Measurements from ENCODE around the gene SH3YL1.

Gene SH3YL1

DNA sequence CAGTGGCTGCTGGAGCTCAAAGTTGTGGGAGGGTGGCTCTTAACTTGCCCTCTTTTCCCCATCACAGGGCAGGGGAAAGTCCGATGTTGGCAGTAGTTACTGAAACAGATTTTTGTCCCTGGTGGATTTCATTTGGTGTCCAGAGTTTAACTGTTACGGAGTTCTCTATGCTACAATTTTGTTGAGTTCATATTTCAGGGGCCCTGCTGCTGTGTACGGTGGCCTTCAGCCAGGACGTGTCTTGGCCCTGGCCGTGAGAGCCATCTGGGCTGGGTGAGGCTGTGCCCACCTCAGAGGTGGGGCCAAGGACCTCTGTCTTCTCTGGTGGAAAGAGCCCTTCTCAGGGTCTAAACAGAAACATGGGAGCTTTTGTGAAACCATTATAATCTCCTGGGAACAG is 67.4 kb downstream of the SH3YL1 start:
- no peak for DNase-seq
- intact Hi-C loops (cut with DNase I) = no loop called here

GRCh38 chr2:195932-196331 is 67.9 kb downstream of the SH3YL1 start:
- intact Hi-C loops (cut with DNase I) = no loop called here
- no peak for DNase-seq

DNA sequence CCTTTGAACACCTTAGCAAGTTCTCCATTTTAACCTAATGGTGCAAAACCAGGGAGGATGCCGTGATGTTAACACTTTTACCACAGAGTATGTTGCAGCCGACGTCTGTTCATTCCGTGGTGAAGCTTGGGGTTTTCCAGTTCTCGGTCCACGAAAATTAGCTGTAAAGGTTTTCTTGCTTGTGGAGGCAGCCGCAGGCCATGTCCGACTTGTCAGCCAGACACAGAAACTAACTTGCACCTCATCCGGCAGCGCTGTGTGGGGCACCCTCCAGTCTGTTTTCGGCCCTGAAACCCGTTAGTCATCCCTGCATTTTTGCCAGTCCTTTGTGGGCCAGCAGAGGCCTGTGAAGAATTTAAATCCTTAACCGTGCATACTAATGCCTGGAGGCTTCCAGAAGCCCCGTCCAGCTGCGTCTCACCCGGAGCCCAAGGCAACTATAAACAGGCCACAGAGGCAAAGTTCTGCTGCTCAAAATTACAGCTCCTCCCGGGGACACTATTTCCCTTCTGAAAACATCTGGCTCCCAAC is 70.6 kb downstream of the SH3YL1 start:
- peak in 7 of 42 donors; percentile 6 to 61 (median 20) for DNase-seq
- intact Hi-C loops (cut with DNase I) = no loop called here

- no peak for DNase-seq
- intact Hi-C loops (cut with DNase I) = no loop called here
These were observed 72.3 kb downstream of the SH3YL1 start for GRCh38 chr2:191311-192190.

- intact Hi-C loops (cut with DNase I) = no loop called here
- no peak for DNase-seq
These were observed 76.0 kb downstream of the SH3YL1 start for GRCh38 chr2:187825-188224.

DNA sequence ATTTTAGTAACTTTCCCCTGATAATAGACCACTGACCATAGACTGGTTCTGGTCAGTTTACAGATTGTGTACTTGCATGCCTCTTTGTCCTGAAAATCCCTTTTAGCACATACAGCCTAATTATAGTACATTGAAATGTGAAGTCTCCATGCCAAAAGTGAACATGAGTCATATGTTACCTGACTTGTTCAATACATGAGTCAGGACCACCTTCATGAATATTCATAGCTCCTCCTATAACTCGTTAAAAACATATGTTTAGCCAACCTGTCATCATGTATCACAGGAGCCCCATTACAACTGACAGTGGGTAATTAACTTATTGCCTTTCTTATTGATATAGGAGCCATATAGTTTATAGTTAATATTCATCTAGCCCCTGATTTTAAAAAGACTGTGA is 78.6 kb downstream of the SH3YL1 start:
- intact Hi-C loops (cut with DNase I) = no loop called here
- no peak for DNase-seq

DNA sequence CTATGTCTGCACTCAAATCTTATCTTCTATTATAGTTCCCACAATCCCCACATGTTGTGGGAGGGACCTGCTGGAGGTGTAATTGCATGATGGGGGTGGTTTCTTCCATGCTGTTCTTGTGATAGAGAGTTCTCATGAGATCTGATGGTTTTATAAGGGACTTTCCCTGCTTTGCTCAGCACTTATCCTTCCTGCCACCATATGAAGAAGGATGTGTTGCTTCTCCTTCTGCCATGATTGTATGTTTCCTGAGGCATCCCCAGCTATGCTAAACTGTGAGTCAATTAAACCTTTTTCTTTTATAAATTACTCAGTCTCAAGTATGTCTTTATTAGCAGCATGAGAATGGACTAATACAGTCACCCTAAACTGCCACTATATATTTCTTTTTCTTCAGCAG is 79.1 kb downstream of the SH3YL1 start:
- DNase-seq = no peak
- intact Hi-C loops (cut with DNase I) = no loop called here

DNA sequence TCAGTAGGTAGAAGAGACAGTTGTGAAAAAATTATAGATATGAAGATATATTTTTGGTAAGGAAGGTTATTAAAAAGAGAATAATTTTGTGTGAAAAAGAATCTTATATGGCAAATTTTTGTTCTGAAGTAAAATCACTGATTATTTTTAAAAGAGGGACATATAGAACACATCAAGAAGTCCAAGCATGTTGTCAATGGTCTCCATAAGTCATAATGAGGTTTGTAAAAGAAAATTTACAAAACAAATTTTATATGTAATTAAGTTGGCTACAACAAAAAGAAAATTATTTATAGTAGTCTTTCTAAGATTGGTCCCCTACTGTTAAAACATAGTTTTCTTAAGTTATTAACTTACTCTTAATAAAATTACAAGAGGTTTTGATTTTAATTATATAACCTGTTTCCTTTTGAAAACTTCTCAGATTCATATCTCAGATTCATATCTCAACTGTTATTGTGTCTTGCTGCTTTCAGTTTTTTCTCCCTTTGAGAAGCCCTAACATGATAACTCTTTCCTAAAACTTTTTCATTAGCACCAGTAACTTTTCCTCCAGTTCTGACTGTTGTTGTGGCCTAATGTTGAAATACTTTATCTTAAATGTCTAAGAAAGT is 81.2 kb downstream of the SH3YL1 start:
- no peak for DNase-seq
- intact Hi-C loops (cut with DNase I) = no loop called here

GRCh38 chr2:180311-180710 is 83.5 kb downstream of the SH3YL1 start:
- intact Hi-C loops (cut with DNase I) = no loop called here
- DNase-seq = no peak

DNA sequence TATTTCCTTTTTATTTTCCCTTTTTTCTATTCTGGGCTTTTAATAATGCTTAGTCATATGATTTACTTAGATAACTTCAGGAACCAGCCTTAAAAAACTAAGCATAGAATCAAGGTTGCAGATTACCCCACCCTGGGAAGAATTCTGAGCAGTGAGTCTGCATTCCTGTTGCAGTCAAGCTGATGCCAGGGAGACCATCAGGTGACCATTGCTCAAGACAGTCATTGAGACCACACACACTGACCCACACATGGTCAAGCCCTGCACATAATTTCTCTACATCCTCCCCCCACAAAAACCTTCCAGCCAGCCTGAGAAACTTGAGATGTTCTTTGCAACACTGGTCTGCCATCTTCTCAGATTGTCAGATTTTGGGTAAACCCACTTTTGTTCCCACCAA is 83.9 kb downstream of the SH3YL1 start:
- intact Hi-C loops (cut with DNase I) = no loop called here
- DNase-seq = no peak

DNA sequence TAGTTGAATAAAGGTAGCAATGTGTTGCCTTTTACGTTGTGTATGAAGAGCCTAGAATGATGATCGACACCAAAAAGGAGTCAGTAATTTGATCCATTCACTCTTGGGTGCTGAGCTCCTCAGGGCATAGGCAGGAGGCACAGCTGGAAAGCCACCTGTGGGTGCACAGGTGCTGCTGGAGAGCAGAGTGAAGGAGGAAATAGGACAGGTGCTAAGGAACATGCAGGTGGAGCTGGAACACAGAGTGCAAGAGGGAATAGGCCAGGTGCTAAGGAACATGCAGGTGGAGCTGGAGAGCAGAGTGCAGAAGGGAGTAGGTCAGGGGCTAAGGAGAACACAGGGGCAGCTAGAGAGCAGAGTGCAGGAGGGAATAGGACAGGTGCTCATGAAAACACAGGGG is 86.1 kb downstream of the SH3YL1 start:
- DNase-seq = no peak
- intact Hi-C loops (cut with DNase I) = no loop called here

GRCh38 chr2:176917-177316 is 86.9 kb downstream of the SH3YL1 start:
- DNase-seq = no peak
- intact Hi-C loops (cut with DNase I) = no loop called here

DNA sequence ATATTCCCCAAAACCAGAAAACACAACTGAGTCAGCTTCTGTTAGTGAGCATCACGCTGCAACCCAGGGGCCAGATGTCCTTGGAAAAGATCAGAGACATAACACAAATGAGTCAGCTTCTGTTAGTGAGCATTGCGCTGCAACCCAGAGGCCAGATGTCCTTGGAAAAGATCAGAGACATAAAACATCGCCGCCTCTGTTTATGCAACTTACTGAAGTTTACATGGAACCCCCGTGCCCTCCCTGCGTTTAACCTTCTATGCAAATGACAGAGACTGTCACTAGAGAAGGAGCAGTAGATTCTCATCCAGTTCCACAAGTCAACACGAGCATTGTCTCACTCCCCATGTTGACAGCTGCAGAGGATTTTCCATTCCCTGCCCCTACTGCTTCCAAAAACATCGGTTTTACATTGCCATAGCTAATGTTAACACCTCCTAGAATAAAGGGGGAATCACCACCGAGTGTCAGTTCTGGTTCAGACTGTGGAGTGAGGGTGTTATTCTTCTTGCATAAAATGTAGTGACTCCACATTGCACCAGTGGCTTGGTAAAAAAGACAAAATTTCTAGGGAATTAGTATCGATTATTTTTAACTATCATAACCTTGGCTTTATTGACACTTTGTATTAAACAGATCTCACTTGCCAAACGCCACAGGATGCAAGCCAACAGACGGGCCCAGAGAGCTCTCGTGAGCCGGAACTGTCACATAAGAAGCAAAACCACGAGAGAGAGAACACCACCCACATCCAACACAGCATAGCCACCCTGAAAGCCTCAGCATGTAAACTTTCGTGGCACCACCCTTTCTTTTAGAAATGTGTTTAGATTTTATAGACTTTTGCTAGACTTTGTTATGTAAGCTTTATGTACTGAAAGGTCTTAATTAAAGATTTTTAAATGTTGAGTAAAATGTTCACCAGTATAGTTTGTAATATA is 87.7 kb downstream of the SH3YL1 start:
- DNase-seq = peak in 1 of 42 donors; percentile 7
- intact Hi-C loops (cut with DNase I) = no loop called here

DNA sequence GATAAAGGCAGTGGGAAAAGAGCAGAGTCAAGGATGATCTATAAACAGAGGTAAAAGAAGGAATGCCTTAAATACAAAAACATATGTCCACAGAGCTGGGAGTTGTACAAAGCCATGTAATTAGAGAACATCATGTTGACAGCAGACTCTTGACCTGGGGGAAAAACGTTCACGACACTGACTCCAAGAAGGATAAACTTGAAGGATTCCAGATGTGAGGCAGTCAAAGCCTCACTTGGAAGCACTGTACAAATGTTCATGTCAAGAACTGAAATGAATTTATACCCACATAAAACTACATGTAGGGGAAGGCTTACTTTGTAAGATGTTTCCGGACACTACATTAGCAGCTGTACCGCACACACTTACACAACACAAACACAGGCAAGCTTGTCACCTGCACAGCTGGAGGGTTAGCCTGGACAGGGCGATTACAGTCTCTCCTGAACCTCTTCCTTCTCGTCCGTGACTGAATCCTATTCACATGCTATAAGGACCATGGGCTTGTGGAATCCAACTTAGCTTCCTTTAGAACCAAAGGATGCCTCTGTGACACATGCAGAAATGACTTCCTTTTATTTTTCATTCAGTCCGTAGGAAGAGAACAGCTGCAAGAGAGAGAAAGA is 88.6 kb downstream of the SH3YL1 start:
- no peak for DNase-seq

GRCh38 chr2:172120-172519 is 91.7 kb downstream of the SH3YL1 start:
- DNase-seq = peak; percentile 8 to 88 (median 67)

More for the DNA sequence above, 88.6 kb downstream of the SH3YL1 start:
- intact Hi-C loops (cut with DNase I) = no loop called here

GRCh38 chr2:169741-170140 is 94.1 kb downstream of the SH3YL1 start:
- intact Hi-C loops (cut with DNase I) = loop anchor here (5.0 kb wide), 1 partner anchor 123 kb away; no protein-coding TSS in a partner anchor
- DNase-seq = no peak

More at GRCh38 chr2:172120-172519, 91.7 kb downstream of the SH3YL1 start:
- intact Hi-C loops (cut with DNase I) = loop anchor here (5.0 kb wide), 1 partner anchor 120 kb away; no protein-coding TSS in a partner anchor

Data from head of caudate nucleus (tissue), 42 donors.